SK-N-SH treated with all-trans-retinoic acid at 6 μM for 48 hours (cell line): ENCODE results near the gene LRP8.

Experiments used
- GLIS3 ChIP-seq: fragments of 250-450 bp; sonication (Bioruptor Pico); IDR thresholded peaks from 2 replicates; pipeline ENCODE4 v1.5.0; 2020; ENCODE audit warnings: mild to moderate bottlenecking, moderate library complexity
- ZNF565 ChIP-seq: fragments of 450-650 bp; formaldehyde crosslinking; conservative IDR thresholded peaks from 2 replicates; pipeline ENCODE4 v1.5.0; 2020; ENCODE audit warnings: low read depth, mild to moderate bottlenecking, moderate library complexity

- TF ChIP-seq GLIS3 (no peak), ZNF565 (no peak)
Measured at GRCh38 chr1:53250325-53250724, 77.5 kb downstream of the LRP8 start.
